HepG2 (cell line): ENCODE data around the gene BASP1. TPM values are rescaled to one million over a fixed set of nuclear protein-coding genes. Genes with fewer than 3 reads are reported as not detected.

Source experiments
- ATAC-seq: fragments of 200-7000 bp; cut with Tn5 transposase; 3 replicates; pipeline ENCODE4 v1.9.1; 2020; ENCODE audit warnings: mild to moderate bottlenecking, moderate library complexity
- BruUV-seq: library from RNA; stranded (reverse); fragments of 400-500 nt; replicated peaks from 2 replicates; lab custom pipeline; 2021; lab: Mats Ljungman, UMichigan
- CTCF ChIA-PET: fragments of 300-600 bp; formaldehyde crosslinking; extraction: SDS; loops from one replicate; lab custom pipeline; 2021; ENCODE audit warnings: low total read pairs, inconsistent platforms, low intra/inter-chr PET ratio; lab: Yijun Ruan, JAX
- POLR2A ChIA-PET: fragments of 350-600 bp; sonication (Branson Sonifier 250); formaldehyde crosslinking; loops from one replicate; lab custom pipeline; 2020; ENCODE audit warnings: antibody characterized with exemption, inconsistent platforms; lab: Yijun Ruan, JAX
- DNase-seq: peaks from one replicate; pipeline ENCODE4 v3.0.0-alpha.2; 2015; ENCODE audit warnings: low spot score
- FAIRE-seq: peaks from 3 replicates; lab custom pipeline; 2011; peaks lifted over from hg19 to GRCh38; lab: Jason Lieb, UNC
- H2AFZ ChIP-seq: one replicate; pipeline ENCODE4 v1.6.1; 2011; ENCODE audit warnings: low read length, inconsistent platforms
- H3K27ac ChIP-seq: fragments of 300-600 bp; 3 replicates; pipeline ENCODE4 v1.8.0; 2011; ENCODE audit warnings: mixed run types, mild to moderate bottlenecking, mixed read lengths, low read length, inconsistent platforms; ENCODE audit not compliant: insufficient read depth; ENCODE audit errors: extremely low read length
- H3K27me3 ChIP-seq, 2 experiments: fragments of 200-600 bp in 1 of 2; 2 replicates in 1 of 2; 3 replicates in 1 of 2; pipeline versions ENCODE4 v1.6.0 to v1.8.0; 2011; ENCODE audit warnings: low read length in 2 of 2, mild to moderate bottlenecking in 2 of 2, moderate library complexity in 2 of 2, inconsistent platforms in 1 of 2; ENCODE audit not compliant: insufficient read depth in 2 of 2, control insufficient read depth in 1 of 2
- H3K36me3 ChIP-seq, 2 experiments: fragments of 200-600 bp in 1 of 2; replicated peaks in 1 of 2; 2 replicates in 1 of 2; 3 replicates in 1 of 2; pipeline versions ENCODE4 v1.5.1 to v1.8.0; 2011; ENCODE audit warnings: low read length in 2 of 2, inconsistent platforms in 1 of 2; ENCODE audit not compliant: insufficient read depth in 2 of 2, control insufficient read depth in 1 of 2
- H3K4me1 ChIP-seq: 2 replicates; pipeline ENCODE4 v1.5.1; 2012; ENCODE audit warnings: low read length, inconsistent platforms; ENCODE audit not compliant: insufficient read depth
- H3K4me2 ChIP-seq: 2 replicates; pipeline ENCODE4 v1.6.0; 2011; ENCODE audit warnings: low read depth, low read length, inconsistent platforms
- H3K4me3 ChIP-seq, 3 experiments: fragments of 200-600 bp in 1 of 3; sonication (generic), shearing (Covaris generic) in 1 of 3; replicated peaks in 1 of 3; 2 replicates each; pipeline ENCODE4 v1.5.1; 2011 to 2016; ENCODE audit warnings: low read length in 3 of 3, inconsistent platforms in 2 of 3, low read depth in 2 of 3, mild to moderate bottlenecking in 2 of 3, control low read depth in 1 of 3, mixed read lengths in 1 of 3; ENCODE audit not compliant: insufficient read depth in 1 of 3
- H3K79me2 ChIP-seq: one replicate; pipeline ENCODE4 v1.6.1; 2011; ENCODE audit warnings: low read length, inconsistent platforms; ENCODE audit not compliant: insufficient read depth
- H3K9ac ChIP-seq: 2 replicates; pipeline ENCODE4 v1.6.0; 2011; ENCODE audit warnings: mild to moderate bottlenecking, low read depth, low read length, inconsistent platforms; ENCODE audit not compliant: insufficient read depth
- H3K9me3 ChIP-seq: 2 replicates; pipeline ENCODE4 v1.5.1; 2012; ENCODE audit warnings: mild to moderate bottlenecking, low read length
- H4K20me1 ChIP-seq: 2 replicates; pipeline ENCODE4 v1.6.0; 2011; ENCODE audit warnings: inconsistent platforms, mild to moderate bottlenecking, low read length, moderate library complexity; ENCODE audit not compliant: insufficient read depth
- ATF7-NPFF ChIP-seq: sonication (generic); formaldehyde crosslinking; IDR thresholded peaks from 2 replicates; pipeline ENCODE4 v1.8.1; 2023; ENCODE audit warnings: mild to moderate bottlenecking, low read depth, missing genetic modification reagents, moderate library complexity
- DMAP1 ChIP-seq: IDR thresholded peaks from 2 replicates; pipeline ENCODE4 v1.6.1; 2016
- EHMT2 ChIP-seq: fragments of 200-600 bp; sonication (generic); IDR thresholded peaks from 2 replicates; pipeline ENCODE4 v1.7.0; 2017; ENCODE audit warnings: antibody characterized with exemption, low read depth, low read length, borderline replicate concordance
- FOXM1 ChIP-seq: sonication (generic); formaldehyde crosslinking; IDR thresholded peaks from 2 replicates; pipeline ENCODE4 v1.5.0; 2020; ENCODE audit warnings: missing genetic modification reagents
- GZF1 ChIP-seq: sonication (generic); formaldehyde crosslinking; IDR thresholded peaks from 2 replicates; pipeline ENCODE4 v1.5.1; 2020; ENCODE audit warnings: mild to moderate bottlenecking, missing genetic modification reagents
- KLF11 ChIP-seq: IDR thresholded peaks from 2 replicates; pipeline ENCODE4 v1.6.1; 2016; ENCODE audit warnings: missing compliant biosample characterization
- MBD4 ChIP-seq: IDR thresholded peaks from 2 replicates; pipeline ENCODE4 v1.6.1; 2012; ENCODE audit warnings: low read length, inconsistent platforms, borderline replicate concordance
- SP1 ChIP-seq, 2 experiments: fragments of 450-650 bp in 1 of 2; sonication (generic) in 1 of 2; formaldehyde crosslinking in 1 of 2; IDR thresholded peaks; 2 replicates each; pipeline versions ENCODE4 v1.4.0 to v1.6.1; 2016 to 2020; ENCODE audit warnings: missing genetic modification reagents in 1 of 2
- TSC22D2 ChIP-seq: sonication (generic); formaldehyde crosslinking; IDR thresholded peaks from 2 replicates; pipeline ENCODE4 v1.5.1; 2020; ENCODE audit warnings: missing genetic modification reagents, mild to moderate bottlenecking, borderline replicate concordance
- ZBTB46 ChIP-seq: sonication (generic); formaldehyde crosslinking; IDR thresholded peaks from 2 replicates; pipeline ENCODE4 v1.4.0; 2020; ENCODE audit warnings: mild to moderate bottlenecking, missing genetic modification reagents, borderline replicate concordance
- ZNF296 ChIP-seq: sonication (generic); formaldehyde crosslinking; conservative IDR thresholded peaks from 2 replicates; pipeline ENCODE4 v1.5.0; 2020; ENCODE audit warnings: mild to moderate bottlenecking, missing genetic modification reagents
- ZNF331 ChIP-seq: sonication (generic); formaldehyde crosslinking; IDR thresholded peaks from 2 replicates; pipeline ENCODE4 v1.4.0; 2020; ENCODE audit warnings: missing genetic modification reagents
- ZNF652 ChIP-seq: IDR thresholded peaks from 2 replicates; pipeline ENCODE4 v1.6.1; 2016; ENCODE audit warnings: low read depth, borderline replicate concordance
- WGBS: methylation state at CpG from one replicate; pipeline ENCODE4 v1.1.6; 2017; ENCODE audit warnings: low lambda C conversion rate; 5-methylcytosine and 5-hydroxymethylcytosine counted together
- in situ Hi-C: cut with HindIII; loops from 2 replicates; pipeline ENCODE4 v1.10.0; 2017; ENCODE audit warnings: low pct_unique_long_range_greater_than_20kb; ENCODE audit not compliant: extremely low pct_ligation_motif_present
- intact Hi-C: fragments of 100-400 bp; cut with micrococcal nuclease; formaldehyde crosslinking; loops from one replicate; pipeline ENCODE4 v1.10.0; 2022; ENCODE audit not compliant: unreplicated experiment
- polyA plus RNA-seq, 8 experiments: library from polyadenylated mRNA; depleted of rRNA in 3 of 8; stranded (reverse) in 7 of 8; unstranded in 1 of 8; fragments of >200 nt; fragmentation: Illumina TruSeq in 4 of 8; extraction: Trizol in 4 of 8; gene quantifications; 2 replicates each; pipeline versions ENCODE4 v1.2.1 to v1.2.3, GENCODE V29; 2011 to 2016; ENCODE audit warnings: low read depth in 4 of 8, missing spikeins in 1 of 8, mixed read lengths in 1 of 8; ENCODE audit not compliant: insufficient read depth in 1 of 8
- total RNA-seq, 5 experiments: library from RNA; depleted of rRNA; stranded (reverse); fragments of >200 nt; fragmentation: Illumina TruSeq; extraction: Trizol; gene quantifications; 2 replicates each; pipeline ENCODE4 v1.2.3, GENCODE V29; 2016; ENCODE audit warnings: low read depth in 1 of 5
- TF ChIP-seq, protein P1 (sequence below): sonication (generic); formaldehyde crosslinking; conservative IDR thresholded peaks from 2 replicates; pipeline ENCODE4 v1.4.0; 2020; ENCODE audit warnings: missing genetic modification reagents
- TF ChIP-seq, protein P2 (sequence below): sonication (generic); formaldehyde crosslinking; IDR thresholded peaks from 2 replicates; pipeline ENCODE4 v1.4.0; 2020; ENCODE audit warnings: missing genetic modification reagents, mild to moderate bottlenecking, borderline replicate concordance

The BASP1 gene
- total and polyA plus RNA-seq, 2 of the 13 experiments (the other 11 are each of a cell fraction or from before 2014, with no cell fraction given) = 0.04 TPM; not detected in 1

- Histone ChIP-seq H3K4me1 (no peaks in the 10 kb centered on the region), H4K20me1 (no peaks in the 10 kb centered on the region), H3K4me2 (no peak overlapping the region), H3K9ac (no peak overlapping the region), H3K4me3 (no peak overlapping the region), H3K9me3 (no peaks in the 10 kb centered on the region), H3K27me3 (peaks cover 0 to 16% of the 10 kb centered on the region in 2 experiments; a peak in 2 of 5 replicates), H3K36me3 (no peaks in the 10 kb centered on the region), H3K27ac (no peak overlapping the region), H3K79me2 (no peaks in the 10 kb centered on the region), H2AFZ (no peak overlapping the region)
- ChIA-PET CTCF (no interaction called here), POLR2A (no interaction called here)
- in situ Hi-C loops (no loop called here), intact Hi-C loops (no loop called here)
- WGBS = 2% methylated on average over 6 of the region's 6 CpGs
- DNase-seq = no peak
- TF ChIP-seq, protein P1, sequence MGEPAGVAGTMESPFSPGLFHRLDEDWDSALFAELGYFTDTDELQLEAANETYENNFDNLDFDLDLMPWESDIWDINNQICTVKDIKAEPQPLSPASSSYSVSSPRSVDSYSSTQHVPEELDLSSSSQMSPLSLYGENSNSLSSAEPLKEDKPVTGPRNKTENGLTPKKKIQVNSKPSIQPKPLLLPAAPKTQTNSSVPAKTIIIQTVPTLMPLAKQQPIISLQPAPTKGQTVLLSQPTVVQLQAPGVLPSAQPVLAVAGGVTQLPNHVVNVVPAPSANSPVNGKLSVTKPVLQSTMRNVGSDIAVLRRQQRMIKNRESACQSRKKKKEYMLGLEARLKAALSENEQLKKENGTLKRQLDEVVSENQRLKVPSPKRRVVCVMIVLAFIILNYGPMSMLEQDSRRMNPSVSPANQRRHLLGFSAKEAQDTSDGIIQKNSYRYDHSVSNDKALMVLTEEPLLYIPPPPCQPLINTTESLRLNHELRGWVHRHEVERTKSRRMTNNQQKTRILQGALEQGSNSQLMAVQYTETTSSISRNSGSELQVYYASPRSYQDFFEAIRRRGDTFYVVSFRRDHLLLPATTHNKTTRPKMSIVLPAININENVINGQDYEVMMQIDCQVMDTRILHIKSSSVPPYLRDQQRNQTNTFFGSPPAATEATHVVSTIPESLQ = no peak
- TF ChIP-seq GZF1 (CRISPR knock-in tag) (no peak), EHMT2 (no peak), MBD4 (no peak), ZNF296 (no peak), ZNF331 (CRISPR knock-in tag) (no peak), KLF11 (no peak), TSC22D2 (no peak)
- BruUV-seq = no TSS peak
- no peak for ATAC-seq
- FAIRE-seq = no peak
Measured at GRCh38 chr5:17233488-17233887, 16.1 kb downstream of the BASP1 start.

DNA sequence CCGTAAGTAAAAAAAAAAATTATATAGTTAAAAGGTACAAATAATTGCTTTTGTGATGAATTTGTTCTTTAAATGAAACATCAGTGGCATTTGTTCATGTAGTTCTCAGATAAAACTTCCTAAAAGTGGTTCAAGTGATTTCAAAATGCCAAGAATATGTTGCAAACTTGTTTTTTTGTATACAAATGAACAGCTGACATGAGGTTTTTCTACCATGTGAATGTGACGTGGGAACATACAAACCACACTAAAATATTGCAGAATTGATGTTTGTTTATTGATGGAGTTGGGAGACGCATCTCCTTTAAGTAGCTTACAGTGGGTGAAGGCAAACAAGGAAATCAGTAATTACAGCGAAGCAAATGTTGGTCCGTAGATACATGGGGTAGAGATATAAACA lies 16.9 kb downstream of the BASP1 start:
- Histone ChIP-seq H3K9me3 (no peaks in the 10 kb centered on the region), H3K4me3 (no peak overlapping the region), H3K27me3 (peaks cover 0 to 17% of the 10 kb centered on the region in 2 experiments; a peak in 2 of 5 replicates), H2AFZ (no peak overlapping the region), H3K36me3 (no peaks in the 10 kb centered on the region), H4K20me1 (no peaks in the 10 kb centered on the region), H3K9ac (no peak overlapping the region), H3K4me2 (no peak overlapping the region), H3K79me2 (no peaks in the 10 kb centered on the region), H3K27ac (no peak overlapping the region), H3K4me1 (no peaks in the 10 kb centered on the region)
- CTCF ChIA-PET = no interaction called here
- ATAC-seq (no peak), FAIRE-seq (no peak), DNase-seq (no peak)
- in situ Hi-C loops (no loop called here), intact Hi-C loops (no loop called here)
- no TSS peak for BruUV-seq
- POLR2A ChIA-PET = no interaction called here
- WGBS = 26% methylated on average over 5 of the region's 5 CpGs
- TF ChIP-seq FOXM1 = no peak
- no peak for TF ChIP-seq SP1 (IDR thresholded peaks at IDR 0.05)
- TF ChIP-seq SP1 (CRISPR knock-in tag; IDR thresholded peaks at IDR 0.05) = no peak
- TF ChIP-seq ATF7-NPFF = no peak
- TF ChIP-seq ZBTB46 (CRISPR knock-in tag) = no peak
- TF ChIP-seq, protein P2, sequence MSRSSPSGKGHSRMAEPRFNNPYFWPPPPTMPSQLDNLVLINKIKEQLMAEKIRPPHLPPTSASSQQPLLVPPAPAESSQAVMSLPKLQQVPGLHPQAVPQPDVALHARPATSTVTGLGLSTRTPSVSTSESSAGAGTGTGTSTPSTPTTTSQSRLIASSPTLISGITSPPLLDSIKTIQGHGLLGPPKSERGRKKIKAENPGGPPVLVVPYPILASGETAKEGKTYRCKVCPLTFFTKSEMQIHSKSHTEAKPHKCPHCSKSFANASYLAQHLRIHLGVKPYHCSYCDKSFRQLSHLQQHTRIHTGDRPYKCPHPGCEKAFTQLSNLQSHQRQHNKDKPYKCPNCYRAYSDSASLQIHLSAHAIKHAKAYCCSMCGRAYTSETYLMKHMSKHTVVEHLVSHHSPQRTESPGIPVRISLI (CRISPR knock-in tag) = no peak
- no peak for TF ChIP-seq ZNF652
- no peak for TF ChIP-seq DMAP1 (CRISPR knock-in tag)
